GM18907 (cell line): ENCODE results near the gene PRH2.

Experiments used
- ATAC-seq: cut with Tn5 transposase; IDR thresholded peaks from one replicate; pipeline ENCODE4 v1.9.1; 2021; ENCODE audit warnings: mild to moderate bottlenecking, moderate library complexity; ENCODE audit not compliant: unreplicated experiment

Gene PRH2

GRCh38 chr12:10959804-10960203, 30.8 kb downstream of the PRH2 start:
- ATAC-seq: no peak

- no peak for ATAC-seq
Measured at GRCh38 chr12:10960211-10960610, 31.2 kb downstream of the PRH2 start.

- ATAC-seq: no peak
Measured at GRCh38 chr12:10965476-10965875, 36.4 kb downstream of the PRH2 start.

GRCh38 chr12:10966314-10966713, 37.3 kb downstream of the PRH2 start:
- no peak for ATAC-seq

GRCh38 chr12:10967409-10967808, 38.4 kb downstream of the PRH2 start:
- ATAC-seq: no peak

- ATAC-seq: no peak
Measured at GRCh38 chr12:10968765-10969456, 39.9 kb downstream of the PRH2 start.

- ATAC-seq: no peak
Measured at GRCh38 chr12:10974965-10975364, 45.9 kb downstream of the PRH2 start.

GRCh38 chr12:10982244-10982643, 53.2 kb downstream of the PRH2 start:
- ATAC-seq: no peak
